Activated CD4-positive, CD25-positive, alpha-beta regulatory T cell (primary cell): ENCODE results near the gene ACOT8.
A peak's percentile ranks its signal among the peaks of the same experiment; 100 is the strongest.
"Not testable (repeated sequence)": the region's sequence is repeated elsewhere in the genome, so short reads cannot be mapped to it uniquely, and the experiment has no call there.

Experiments used
- DNase-seq, 4 experiments: peaks; one replicate each; lab custom pipeline; 2025; lab: John Stamatoyannopoulos, UW

The ACOT8 gene

DNA sequence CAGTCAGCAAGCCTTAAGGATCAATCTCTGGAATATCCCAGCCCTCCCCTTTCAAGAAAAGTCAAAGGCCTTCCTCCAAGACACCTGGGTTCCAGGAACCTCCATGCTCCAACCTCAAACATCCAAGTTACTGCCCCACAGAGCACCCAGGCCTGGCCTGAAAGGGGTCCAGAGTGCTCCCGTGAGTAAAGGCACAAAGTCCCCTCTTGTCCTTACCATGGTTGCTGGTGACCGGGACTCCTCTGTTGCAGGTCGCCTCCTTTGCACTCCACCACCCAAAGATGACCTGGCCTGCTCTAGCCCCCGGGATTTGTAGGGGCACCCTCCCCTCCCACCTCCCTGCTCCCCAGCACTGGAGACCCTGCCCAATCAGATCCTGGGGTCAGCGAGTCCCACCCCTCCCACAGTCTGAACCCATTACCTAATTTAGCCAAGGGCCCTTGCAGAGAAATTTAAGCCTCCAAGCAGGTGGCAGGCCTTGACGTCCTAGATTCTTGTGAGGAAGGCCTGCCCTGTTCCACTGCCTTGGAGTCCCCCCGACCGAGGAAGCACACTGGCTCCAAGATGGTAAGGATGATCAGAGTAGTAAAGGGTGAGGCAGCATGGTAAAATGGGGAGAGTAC is 30.1 kb downstream of the ACOT8 start, which contains the start of gene TNNC2:
TNNC2 (minus strand) TSS at position 283 of the 623 bp plus-strand sequence; CDS start at position 219, 64 bp downstream.
- no peak for DNase-seq

DNA sequence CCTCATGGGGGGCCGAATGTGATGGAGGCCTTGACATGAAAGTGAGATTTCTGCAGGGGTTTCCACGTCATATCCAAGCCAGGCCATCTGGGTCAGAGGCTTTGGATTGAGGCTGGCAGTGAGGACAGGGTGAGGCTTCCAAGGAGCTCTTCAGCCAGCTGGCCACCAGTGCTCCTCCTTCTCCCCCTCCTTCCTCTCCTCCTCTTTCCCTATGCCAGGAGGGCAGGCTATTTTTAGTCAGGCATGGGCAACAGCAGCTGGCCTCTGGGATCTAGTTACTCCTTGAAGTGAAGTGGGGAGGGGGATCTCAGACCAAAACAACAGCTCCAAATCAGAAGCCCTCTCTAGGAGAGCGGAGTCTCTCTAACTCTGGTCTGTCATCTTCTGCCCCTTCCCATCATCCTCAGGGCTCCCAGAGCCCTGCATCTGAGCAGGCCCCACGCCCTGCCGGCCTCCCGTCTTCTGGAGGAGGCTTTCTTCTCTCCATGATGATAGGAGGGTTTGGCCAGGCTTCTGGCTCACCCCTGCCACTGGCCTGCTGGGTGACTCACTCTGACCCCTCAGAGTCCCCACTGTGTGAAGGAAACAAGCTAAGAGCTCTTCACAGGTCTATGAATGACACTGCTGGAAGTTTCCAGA is 30.7 kb downstream of the ACOT8 start:
- no peak for DNase-seq

DNA sequence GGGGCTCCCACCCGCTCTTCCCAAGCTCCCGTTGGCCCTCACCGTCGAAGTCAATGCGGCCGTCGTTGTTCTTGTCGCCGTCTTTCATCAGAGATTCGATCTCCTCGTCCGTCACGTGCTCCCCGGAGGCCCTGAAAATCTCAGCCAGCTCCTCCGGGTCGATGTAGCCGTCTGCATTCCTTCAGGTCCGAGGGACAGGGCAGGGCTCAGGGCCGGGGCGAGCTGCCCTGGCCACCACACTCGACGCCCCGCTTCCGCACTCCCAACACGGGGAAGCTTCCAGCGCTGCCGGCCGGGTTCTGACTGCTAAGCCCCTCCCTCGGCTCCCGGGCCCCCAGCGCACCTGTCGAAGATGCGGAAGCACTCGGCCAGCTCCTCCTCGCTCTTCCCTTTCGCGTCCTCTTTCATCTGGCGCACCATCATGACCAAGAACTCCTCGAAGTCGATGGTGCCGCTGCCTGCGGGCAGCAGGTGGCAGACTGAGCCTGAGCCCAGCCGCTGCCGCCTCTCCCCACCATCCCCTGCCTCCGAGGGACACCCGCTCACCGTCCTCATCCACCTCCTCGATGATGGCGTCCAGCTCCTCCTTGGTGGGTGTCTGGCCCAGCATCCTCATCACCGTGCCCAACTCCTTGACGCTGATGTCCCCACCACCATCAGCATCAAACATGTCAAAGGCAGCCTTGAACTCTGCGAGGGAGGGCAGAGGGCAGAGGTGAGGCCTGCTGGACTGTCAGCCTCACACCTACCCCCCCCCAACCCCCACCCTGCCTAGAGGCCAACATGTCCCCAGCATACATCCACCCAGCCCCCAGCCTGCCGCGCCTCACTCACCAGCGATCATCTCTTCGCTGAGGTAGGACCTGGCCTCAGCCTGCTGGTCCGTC is 33.0 kb downstream of the ACOT8 start:
- DNase-seq: peak in 3 of 4 experiments; percentile 5 to 15 (median 14)

DNA sequence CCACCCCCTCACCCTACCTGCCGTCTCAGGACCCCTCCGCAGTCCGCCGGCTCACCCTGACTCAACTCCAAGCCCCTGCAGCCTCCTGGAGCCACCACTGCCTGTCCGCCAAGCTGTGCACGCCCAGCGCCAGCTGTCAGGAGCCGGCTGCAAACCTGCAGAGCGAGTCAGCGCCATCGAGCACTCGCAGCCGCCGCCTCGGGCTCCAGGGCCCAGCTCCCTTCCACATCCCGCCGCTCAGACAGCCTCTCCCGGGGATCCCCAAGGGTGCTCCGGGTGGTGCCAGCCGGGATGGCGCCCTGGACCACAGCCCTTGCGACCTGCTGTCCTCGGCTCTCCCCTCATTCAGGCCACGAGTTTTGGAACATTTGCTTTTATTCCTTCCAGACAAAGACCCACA is 34.3 kb downstream of the ACOT8 start:
- DNase-seq: peak in 1 of 4 experiments; percentile 3

DNA sequence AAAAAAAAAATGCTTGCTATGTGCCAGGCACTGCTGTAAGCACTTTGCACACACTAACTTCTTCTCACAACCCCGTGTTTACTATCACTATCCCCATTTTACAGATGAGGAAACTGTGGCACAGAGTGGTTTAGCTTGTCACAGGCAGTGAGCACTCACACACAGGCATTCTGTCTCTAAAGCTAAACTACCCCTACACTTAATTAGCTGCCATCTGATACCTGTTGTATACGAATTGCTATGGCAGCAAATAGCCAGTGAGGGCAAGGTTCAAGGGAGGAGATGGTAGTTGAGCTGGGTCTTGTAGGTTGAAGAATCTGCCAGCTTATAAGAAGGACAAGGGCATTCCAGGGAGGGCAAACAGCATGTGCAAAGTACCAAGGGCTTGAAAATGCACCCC is 35.2 kb downstream of the ACOT8 start:
- DNase-seq: no peak

DNA sequence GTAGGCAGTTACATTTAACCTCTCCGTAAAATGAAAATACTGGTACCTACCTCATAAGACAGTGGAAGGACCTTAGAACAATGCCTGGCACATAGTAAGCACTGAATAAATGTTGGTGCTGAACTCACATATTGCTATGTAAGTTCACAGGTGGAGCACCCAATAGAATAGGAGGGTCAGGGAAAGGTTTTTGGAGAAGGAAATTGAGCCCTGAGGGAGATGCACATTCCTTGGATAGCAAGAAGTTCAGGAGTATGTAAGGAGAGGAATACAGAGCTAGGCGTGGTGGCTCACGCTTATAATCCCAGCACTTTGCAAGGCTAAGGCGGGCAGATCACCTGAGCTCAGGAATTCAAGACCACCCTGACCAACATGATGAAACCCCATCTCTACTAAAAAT is 37.7 kb downstream of the ACOT8 start:
- no peak for DNase-seq

DNA sequence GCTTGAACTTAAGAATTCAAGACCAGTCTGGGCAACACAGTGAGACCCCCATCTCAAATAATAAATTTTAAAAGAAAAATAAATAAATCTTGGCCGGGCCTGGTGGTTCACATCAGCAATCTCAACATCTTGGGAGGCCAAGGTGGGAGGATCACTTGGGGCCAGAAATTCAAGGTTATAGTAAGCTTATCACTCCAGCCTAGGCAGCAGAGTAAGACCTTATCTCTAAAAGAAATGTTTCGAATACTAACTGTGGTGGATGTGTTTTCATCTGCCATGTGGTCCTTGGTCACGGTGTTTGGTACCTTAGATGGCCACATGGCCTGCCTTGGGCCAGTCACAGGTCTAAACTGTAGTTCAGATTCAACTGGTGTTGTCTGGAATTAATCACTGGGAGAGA is 39.0 kb downstream of the ACOT8 start:
- no peak for DNase-seq

DNA sequence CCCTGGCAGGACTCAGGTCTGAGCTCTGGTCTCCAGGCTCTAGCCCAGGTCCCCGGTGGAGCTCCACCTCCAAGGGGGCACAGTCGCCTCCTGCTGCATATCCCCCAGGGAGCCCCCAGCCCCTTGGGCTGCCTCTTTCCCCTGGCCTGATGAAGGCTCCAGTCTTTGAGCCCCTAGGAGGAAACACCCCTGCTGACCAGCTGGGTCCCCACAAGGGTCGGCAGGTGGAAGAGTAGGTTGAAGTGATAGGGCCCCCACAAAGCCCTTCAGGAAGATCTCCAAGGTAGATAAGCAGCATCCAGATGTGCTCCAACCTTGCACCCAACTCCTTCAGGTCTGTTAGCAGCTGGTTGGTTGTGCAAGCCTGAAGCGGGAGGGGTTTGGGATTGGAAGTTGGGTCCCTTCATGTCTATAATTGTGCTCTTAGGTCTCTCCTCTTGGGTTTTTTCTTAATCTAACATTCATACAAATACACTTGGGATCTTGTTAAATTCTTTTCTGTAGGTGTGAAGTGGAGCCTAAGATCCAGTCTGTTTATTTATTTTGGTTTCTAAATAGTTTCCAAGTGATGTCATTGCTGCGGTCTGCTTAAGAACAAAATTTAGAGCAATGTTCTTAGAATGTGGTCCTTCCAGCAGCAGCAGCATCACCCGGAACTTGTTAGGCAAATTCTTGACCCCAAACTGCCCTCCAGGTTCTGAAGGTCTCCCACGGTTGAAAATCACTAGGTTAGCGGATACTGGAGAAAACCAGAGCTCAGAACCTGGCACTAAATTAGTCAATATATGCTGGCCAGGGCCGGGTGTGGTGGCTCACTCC is 39.6 kb downstream of the ACOT8 start:
- DNase-seq: no peak

DNA sequence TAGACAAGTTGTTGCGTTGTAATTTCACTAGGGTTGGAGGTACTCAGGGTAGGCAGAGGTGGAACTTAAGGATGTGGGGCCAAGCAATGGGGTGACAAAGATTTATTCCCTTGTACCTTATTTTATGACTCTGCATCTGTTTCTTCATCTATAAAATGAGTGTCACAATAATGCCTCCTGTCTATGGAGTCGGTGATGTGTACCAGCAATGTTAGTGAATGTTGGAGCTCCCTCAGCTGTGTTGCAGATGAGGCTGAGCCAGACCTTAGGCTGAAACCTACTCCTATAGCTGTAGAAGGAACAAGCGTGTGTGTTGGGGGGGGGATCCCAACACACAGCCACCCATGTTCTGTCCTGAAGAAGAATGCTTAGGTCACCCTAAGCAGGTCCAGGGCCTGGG is 40.2 kb downstream of the ACOT8 start:
- DNase-seq: no peak

DNA sequence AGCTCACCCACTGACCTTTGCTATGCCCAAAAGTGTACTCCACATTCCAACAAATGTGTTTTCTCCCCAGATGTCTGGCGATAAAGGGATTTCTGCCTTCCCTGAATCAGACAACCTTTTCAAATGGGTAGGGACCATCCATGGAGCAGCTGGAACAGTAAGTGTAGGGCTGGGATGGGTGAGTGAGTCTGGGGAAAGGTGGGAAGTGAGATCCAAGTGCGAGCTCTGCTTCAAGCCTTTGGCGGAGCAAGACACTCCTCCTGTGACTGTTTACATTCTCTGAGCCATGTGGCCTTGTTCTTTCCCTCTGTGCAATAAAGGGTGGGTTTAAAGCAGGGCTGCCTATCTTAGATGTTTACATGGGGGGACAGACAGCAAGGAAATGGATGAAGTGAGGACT is 42.9 kb downstream of the ACOT8 start:
- no peak for DNase-seq

DNA sequence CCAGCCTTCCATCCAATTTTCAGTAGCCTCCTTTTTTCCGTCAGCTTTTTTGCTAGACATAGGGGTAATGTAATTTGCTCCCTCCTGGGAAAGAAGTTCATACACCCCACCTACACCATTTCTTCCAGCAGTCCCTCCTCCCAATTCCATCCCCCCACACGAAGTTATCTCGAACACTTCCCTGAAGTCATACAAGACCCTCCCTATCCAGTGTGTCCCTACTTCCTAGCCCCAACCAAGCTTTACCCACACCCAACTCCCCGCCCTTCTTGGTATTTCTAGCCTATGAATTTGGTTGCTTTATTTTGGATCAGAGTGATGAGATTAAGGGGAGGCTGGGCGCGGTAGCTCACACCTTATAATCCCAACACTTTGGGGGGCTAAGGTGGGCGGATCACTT is 43.7 kb downstream of the ACOT8 start:
- no peak for DNase-seq

DNA sequence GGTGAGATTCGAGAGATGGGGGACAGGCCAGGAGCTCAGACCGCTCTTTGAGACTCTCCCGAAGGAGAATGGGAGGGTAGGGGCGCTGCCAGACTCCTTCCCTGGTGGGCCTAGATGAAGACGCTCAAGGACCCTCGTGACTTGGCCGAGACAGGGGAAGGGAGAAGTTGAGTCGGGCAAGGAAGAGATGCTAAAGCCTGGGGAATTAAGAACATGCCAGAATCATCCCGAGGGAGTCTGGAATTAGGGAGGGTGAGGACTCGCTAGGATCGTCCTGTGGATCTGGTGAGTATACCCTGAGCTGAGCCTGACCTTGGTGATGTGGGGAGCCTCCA is 44.2 kb downstream of the ACOT8 start:
- no peak for DNase-seq

DNA sequence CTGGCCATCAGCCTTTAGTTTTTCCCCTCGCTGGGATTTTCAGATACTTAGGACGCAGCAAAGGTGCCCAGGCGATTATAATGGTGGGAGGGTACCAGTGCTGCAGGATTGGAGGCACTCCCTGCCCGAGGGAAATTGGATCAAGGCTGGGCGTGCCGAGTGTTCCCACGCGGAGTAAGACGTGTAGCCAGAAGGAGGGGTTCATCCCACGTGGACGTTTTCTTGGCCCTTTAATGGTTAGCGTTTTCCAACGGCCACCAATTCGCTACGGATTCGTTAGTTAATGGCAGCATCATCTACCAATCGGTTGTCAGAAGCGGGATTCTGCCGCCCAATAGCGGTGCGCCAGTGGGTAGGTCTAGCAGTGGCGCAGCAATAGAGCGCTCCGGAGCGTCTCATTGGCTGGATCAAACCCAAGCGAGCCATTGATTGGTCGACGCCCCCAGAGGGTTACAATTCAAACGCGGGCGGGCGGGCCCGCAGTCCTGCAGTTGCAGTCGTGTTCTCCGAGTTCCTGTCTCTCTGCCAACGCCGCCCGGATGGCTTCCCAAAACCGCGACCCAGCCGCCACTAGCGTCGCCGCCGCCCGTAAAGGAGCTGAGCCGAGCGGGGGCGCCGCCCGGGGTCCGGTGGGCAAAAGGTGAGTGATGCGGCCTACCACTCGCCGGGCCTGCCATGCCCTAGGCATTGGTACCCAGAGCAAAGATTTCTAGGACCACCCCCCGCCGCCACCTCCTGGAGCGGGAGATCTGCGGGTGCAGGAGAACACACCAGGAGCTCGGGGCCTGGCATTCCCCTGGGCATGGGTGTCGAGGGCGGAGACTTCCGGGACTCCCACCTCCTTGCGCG is 44.8 kb downstream of the ACOT8 start, which contains the start of gene UBE2C:
UBE2C (plus strand) TSS at position 488 of the 849 bp plus-strand sequence; CDS start at position 540, 52 bp downstream.
- peak; percentile 80 to 88 (median 85) for DNase-seq

DNA sequence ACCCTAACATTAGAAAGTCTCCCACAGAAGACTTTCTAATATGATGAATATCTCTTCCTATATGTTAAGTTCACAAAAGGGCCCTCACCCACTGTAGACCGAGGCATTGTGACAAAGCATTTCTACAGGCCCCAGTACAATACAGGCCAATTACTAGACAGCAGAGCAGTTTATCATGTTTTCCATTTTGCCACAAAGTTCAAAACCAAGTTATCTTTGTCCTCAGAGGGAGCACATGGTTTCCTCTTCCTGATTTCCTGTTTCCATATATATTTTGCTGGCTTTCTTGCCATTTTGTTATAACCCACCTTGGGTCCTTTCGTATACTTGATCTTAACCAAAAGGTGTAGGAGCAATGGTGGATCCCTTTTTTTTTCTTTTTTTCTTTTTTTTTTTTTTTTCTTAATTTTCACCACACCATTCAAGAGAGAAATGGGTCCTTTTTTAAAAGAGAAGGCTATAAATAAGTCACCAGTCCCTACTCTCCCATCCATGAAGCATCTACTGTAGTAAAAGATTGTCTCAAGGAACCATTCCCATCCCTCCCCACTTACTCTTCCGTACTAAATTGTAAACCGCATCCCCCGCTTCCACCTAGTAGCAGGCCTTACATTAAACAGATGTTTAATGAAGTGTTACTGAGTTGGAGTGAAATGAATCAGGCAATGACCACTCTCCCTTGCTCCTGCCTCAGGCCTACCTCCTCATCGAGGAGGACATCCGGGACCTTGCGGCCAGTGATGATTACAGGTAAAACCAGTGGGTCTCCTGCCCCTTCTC is 46.8 kb downstream of the ACOT8 start:
- DNase-seq: no peak

DNA sequence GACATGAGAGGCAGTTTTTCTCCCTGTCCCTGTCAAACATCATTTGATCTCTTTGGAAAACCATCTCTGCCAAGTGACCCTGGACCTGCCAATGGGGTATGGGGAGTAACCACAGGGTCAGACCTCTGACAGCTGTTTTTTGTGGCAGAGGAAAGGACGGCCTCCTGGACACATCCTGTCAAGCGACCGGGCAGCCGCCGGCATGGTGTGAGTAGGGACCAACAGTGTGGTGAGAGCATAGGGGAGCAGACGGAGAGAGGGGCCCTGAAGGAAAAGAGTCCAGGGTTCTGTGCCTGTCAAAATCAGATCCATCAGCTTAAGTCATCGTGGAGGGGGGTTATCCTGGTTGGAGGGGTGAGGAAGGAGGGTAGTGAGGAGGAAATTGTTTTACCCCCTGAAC is 55.3 kb downstream of the ACOT8 start:
- DNase-seq: no peak

DNA sequence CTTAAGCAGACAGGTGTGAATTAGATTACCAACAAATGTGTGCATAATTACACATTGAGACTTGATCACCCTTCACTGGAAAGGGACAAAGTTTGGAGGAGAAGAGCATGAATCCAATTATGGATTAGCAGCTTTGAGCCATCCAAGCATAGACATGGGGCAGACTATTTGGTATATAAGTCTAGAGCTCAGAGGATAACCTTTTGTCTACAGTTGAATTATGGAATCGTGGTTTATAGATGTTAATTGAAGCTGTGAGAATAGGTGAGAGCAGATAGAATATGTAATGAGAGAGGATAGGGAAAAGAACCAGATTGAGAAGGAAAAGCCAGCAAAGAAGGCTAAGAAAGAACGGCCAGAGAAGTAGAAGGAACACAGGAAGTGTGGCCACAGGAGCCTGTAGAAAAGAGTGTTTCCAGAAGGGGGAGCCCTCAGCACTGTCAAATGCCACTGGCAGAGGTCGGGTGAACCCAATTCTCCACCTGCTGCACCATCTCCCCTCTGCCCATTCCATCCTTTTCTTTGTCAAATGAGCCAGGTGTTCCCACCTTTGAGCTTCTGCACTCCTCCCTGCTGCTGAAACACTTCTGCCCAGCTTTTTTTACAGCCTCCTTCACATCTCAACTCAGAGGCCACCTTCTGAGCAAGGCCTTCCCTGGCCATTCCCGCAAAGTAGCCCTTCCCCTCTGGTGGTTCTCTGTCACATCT is 58.1 kb downstream of the ACOT8 start:
- DNase-seq: peak; percentile 10 to 39 (median 33)

DNA sequence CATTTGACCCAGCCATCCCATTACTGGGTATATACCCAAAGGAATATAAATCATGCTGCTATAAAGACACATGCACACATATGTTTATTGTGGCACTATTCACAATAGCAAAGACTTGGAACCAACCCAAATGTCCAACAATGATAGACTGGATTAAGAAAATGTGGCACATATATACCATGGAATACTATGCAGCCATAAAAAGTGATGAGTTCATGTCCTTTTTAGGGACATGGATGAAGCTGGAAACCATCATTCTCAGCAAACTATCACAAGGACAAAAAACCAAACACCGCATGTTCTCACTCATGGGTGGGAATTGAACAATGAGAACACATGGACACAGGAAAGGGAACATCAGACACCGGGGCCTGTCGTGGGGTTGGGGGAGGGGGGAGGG is 59.2 kb downstream of the ACOT8 start:
- not testable (repeated sequence) for DNase-seq

DNA sequence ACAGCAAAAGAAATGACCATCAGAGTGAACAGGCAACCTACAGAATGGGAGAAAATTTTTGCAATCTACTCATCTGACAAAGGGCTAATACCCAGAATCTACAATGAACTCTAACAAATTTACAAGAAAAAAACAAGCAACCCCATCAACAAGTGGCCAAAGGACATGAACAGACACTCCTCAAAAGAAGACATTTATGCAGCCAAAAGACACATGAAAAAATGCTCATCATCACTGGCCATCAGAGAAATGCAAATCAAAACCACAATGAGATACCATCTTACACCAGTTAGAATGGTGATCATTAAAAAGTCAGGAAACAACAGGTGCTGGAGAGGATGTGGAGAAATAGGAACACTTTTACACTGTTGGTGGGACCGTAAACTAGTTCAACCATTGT is 59.7 kb downstream of the ACOT8 start:
- DNase-seq: not testable (repeated sequence)

DNA sequence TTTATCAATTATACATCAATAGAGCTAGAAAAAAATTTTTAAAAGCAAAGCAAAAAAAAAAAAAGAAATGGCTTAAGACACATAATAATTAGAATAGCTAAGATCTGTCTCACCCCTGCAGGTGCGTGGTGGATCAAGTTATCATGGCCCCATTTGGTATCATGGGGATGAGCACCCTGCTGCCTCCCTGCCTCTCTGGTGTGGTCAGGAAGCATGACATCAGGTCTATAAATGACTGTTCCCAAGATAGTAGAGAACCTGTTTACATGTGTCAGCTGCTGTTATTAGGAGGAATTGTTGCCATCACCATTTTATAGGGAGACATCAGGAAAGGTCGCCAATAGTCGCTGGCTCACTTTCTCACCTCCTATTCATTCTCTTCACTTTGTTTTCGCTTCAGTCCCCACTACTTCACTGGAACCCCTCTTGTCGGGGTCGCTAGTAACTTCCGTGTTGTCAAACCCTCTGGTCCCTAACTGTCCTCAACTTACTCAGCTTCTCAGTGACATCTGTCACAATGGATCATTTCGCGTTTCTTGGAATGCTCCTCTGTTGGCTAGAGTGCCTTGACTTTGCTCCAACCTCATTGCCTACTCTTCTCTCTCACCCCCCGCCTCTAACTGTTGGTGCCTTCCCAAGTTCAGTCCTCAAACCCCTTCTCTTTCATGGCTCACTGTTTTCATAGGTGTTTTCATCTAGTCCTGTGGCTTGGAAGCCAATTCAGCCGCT is 60.7 kb downstream of the ACOT8 start:
- no peak for DNase-seq
